Erythroblast (primary cell): ENCODE measurements around the gene DHTKD1.
A peak's percentile ranks its signal among the peaks of the same experiment; 100 is the strongest.

Experiments used
- DNase-seq, 2 experiments: peaks; one replicate each; lab custom pipeline; 2025; lab: John Stamatoyannopoulos, UW
- GATA1 ChIP-seq: IDR thresholded peaks from 2 replicates; pipeline ENCODE4 v1.6.1; 2011; ENCODE audit warnings: low read depth, mild to moderate bottlenecking, control low read depth, low read length, moderate library complexity
- POLR2A ChIP-seq: IDR thresholded peaks from 2 replicates; pipeline ENCODE4 v1.6.1; 2011; ENCODE audit warnings: mild to moderate bottlenecking, low read length

DHTKD1 gene

DNA sequence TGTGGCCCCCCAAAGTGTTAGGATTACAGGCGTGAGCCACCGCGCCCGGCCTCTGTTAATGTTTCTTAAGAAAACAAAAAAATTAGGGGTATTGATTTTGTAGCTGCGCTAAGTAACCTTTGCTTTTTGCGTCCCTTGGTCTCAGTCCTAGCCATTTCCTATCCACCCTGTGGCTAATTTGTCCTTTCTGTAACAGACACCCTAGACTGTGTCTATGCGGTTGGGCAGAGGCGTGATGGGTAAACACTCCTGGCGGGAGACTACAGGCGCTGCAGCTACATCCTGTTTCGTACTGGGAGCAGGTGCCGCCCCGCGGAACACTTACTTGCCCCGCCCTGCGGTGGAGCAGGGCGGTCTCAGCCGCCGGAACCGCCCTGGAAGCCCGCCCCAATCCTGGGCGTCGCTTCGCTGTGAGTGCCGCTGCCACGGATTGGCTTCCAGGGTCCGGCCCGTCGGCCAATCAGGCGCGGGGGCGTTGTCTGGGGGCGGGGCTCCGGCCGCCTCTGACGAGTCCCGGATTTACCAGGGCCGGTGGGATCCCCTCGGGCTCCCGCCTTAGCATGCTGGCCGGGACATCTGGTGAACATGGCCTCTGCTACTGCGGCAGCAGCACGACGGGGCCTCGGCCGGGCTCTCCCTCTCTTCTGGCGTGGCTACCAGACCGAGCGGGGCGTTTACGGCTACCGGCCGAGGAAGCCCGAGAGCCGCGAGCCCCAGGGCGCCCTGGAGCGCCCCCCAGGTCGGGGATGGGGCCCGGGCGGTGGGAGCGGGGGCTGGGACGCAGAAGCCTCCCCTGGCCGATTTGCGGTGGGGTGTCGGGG, at the start of gene DHTKD1:
DHTKD1 (plus strand) TSS at position 506 of the 821 bp plus-strand sequence; CDS start at position 586, 80 bp downstream.
- TF ChIP-seq GATA1 (no peak), POLR2A (peak; percentile 78)

DNA sequence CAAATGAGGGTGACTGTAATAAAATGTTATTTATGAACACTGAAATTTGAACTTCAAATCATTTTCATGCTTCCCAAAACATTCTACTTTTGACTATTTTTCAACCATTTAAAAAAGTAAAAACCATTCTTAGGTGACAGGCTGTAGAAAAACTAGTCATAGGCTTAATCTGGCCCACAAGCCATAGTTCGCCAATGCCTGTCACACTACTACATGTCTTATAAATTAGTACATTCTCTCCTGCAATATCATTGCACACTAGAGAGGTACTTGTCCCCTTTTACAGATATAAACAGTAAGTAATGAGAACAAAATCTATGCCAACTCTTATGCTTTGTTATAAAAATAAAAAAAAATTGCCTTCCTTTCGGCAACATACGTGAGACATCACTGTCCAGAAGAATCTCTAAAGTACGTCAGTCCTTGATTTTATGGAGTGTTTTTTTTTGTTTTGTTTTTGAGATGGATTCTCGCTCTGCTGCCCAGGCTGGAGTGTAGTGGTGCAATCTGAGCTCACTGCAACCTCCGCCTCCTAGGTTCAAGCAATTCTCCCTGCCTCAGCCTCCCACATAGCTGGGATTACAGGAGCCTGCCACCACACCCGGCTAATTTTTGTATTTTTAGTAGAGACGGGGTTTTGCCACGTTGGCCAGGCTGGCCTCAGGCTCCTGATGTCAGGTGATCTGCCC, 49.3 kb upstream of the DHTKD1 start:
- DNase-seq = no peak
- no peak for TF ChIP-seq POLR2A
- TF ChIP-seq GATA1 = no peak

More for the DNA sequence above, at the start of gene DHTKD1:
- peak; percentile 98 to 99 for DNase-seq

GRCh38 chr10:12020574-12020973, 48.2 kb upstream of the DHTKD1 start:
- TF ChIP-seq GATA1 (no peak), POLR2A (no peak)
- no peak for DNase-seq

DNA sequence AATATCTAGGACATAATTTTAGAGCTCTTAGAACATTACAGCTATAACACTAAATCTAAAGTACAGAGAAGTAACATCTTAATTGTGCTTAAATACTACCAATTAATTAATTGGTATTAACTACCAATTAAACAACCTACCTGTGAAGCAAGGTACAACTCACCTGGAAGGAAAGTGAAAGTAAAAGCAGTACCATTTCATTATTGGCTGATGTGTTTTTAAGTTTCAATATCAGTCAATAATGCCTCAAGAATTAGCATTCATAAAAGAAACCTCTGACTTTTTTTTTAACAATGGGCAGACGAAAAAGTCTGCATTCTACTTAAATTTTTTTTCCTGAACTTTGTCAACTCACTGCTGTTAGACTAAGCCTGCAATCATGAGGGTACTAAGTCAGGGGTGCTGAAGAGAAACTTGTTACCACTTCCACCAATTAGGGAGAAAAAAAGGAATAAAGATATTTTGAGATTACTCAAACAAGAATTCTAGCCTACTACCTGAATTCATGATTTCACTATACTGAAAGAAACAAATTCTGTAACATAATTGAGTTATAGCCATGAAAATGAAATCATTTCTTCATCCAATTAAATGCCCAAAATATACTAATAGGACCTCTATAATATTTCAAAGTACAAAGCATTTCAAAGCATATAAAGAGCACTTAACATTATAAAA, 46.0 kb upstream of the DHTKD1 start:
- DNase-seq = no peak
- TF ChIP-seq POLR2A (no peak), GATA1 (no peak)

DNA sequence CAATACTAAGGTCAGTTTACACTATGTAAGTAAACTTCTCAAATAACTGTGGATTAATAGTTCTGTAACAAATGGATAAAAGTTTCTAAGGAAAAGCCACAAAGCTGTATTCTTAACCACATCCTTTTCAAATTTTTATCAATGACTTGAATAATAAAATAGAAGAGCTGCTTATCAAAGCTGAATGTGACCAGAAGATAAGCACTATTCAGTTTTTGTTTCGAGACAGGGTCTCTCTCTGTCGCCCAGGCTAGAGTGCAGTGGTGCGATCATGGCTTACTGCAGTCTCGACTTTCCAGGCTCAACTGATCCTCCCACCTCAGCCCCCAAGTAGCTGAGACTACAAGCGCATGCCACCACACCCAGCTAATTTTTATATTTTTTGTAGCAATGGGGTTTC, 43.2 kb upstream of the DHTKD1 start:
- no peak for TF ChIP-seq POLR2A
- no peak for TF ChIP-seq GATA1
- DNase-seq = peak; percentile 52 to 76

- TF ChIP-seq POLR2A (no peak), GATA1 (no peak)
- no peak for DNase-seq
These were observed 41.2 kb upstream of the DHTKD1 start for GRCh38 chr10:12027539-12027938.

- DNase-seq = no peak
- TF ChIP-seq GATA1 (no peak), POLR2A (no peak)
These were observed 37.4 kb upstream of the DHTKD1 start for GRCh38 chr10:12031404-12031803.

DNA sequence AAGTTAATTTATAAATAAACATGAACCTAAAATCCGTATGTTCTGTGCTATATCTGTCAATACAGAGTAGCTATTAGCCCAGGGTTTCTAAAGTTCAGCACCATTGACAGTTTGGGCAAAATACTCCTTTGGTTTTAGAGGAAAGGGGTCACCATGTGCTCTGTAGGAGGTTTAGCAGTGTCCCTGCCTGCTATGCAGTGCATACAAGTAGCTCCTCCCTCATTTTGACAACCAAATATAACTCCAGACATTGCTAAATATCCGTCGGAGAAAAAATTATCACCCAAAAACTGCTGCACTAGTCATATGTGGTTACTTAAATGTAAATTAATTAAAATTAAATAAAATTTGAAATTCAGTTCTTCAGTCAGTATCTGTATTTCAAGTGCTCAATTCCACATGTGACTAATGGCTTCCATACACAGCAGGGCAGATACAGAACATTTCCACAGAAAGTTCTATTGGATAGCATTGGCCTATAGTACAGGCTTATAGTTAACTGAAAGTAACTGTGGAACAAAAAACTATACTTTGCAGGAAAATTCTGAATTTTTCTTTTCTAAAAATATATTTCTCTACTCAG, 32.6 kb upstream of the DHTKD1 start:
- no peak for DNase-seq
- no peak for TF ChIP-seq POLR2A
- no peak for TF ChIP-seq GATA1

GRCh38 chr10:12041766-12042408, 26.9 kb upstream of the DHTKD1 start:
- no peak for TF ChIP-seq GATA1
- peak; percentile 38 for TF ChIP-seq POLR2A
- peak; percentile 73 to 77 for DNase-seq

GRCh38 chr10:12042409-12042796, 26.4 kb upstream of the DHTKD1 start:
- peak; percentile 64 to 74 for DNase-seq
- TF ChIP-seq GATA1 (no peak), POLR2A (peak; percentile 43)

- DNase-seq = peak; percentile 99
- TF ChIP-seq POLR2A = peak; percentile 8
- TF ChIP-seq GATA1 = no peak
These were observed 25.7 kb upstream of the DHTKD1 start, which contains the start of gene UPF2 for GRCh38 chr10:12042797-12043651. UPF2 (minus strand) TSS chr10:12042809; CDS start chr10:12035423, 7,386 bp downstream.

- DNase-seq = no peak
- TF ChIP-seq POLR2A (no peak), GATA1 (no peak)
These were observed 23.2 kb upstream of the DHTKD1 start for GRCh38 chr10:12045596-12045995.
